Posterior vena cava (tissue), 2 donors: Measurements from ENCODE around the gene HMG20A. TPM values are rescaled to one million over a fixed set of nuclear protein-coding genes. Genes with fewer than 3 reads are reported as not detected.

Experiments used
- DNase-seq: peaks from one replicate; pipeline ENCODE4 v3.0.0-alpha.2; 2020; ENCODE audit warnings: low spot score
- intact Hi-C, 2 donors: fragments of 100-400 bp; cut with DNase I; formaldehyde crosslinking; loops; one replicate each; pipeline versions ENCODE4 v1.14.1 to v1.14.2; 2022 to 2023
- total RNA-seq, 2 donors: library from RNA; stranded (reverse); fragmentation: NEBNext Ultra II Directional; extraction: Animal tissue kit (Norgen Biotek cat#: 25700); gene quantifications; one replicate each; pipeline ENCODE4 v1.2.1, GENCODE V29; 2021
- donor health status: DM: yes; HTN: yes; CAD: no.
- donor health status: DM: yes; HTN: yes; CAD: no.

Gene HMG20A
- total RNA-seq, 2 donors from 2014 or later: 22.2 to 24.6 TPM

- peak; percentile 85 for DNase-seq
Measured at GRCh38 chr15:77507143-77507897, 86.6 kb downstream of the HMG20A start.

DNA sequence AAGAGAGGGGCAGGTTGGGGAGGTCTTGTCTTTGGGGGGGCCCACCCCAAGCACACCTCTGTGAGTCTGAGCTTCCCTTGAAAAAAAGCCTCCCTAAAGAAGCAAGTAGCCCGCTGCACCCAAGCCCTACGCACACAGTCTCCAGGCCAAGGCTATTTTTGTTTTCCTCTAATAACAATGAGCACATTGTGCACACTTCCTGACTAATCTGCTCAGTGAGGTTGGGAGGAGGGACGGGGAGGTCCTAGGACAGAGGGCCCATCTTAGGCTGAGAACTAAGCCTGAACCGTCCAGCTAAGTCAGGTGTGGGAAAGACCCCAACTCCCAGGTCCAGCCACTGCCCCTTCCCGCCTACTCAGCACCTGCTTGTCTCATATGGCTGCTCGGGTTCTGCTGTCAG is 87.2 kb downstream of the HMG20A start:
- DNase-seq: no peak
- intact Hi-C loops: no loop called here

More at GRCh38 chr15:77507143-77507897, 86.6 kb downstream of the HMG20A start:
- intact Hi-C loops: no loop called here

GRCh38 chr15:77508541-77509243 is 88.0 kb downstream of the HMG20A start:
- intact Hi-C loops: no loop called here
- DNase-seq: peak; percentile 89

DNA sequence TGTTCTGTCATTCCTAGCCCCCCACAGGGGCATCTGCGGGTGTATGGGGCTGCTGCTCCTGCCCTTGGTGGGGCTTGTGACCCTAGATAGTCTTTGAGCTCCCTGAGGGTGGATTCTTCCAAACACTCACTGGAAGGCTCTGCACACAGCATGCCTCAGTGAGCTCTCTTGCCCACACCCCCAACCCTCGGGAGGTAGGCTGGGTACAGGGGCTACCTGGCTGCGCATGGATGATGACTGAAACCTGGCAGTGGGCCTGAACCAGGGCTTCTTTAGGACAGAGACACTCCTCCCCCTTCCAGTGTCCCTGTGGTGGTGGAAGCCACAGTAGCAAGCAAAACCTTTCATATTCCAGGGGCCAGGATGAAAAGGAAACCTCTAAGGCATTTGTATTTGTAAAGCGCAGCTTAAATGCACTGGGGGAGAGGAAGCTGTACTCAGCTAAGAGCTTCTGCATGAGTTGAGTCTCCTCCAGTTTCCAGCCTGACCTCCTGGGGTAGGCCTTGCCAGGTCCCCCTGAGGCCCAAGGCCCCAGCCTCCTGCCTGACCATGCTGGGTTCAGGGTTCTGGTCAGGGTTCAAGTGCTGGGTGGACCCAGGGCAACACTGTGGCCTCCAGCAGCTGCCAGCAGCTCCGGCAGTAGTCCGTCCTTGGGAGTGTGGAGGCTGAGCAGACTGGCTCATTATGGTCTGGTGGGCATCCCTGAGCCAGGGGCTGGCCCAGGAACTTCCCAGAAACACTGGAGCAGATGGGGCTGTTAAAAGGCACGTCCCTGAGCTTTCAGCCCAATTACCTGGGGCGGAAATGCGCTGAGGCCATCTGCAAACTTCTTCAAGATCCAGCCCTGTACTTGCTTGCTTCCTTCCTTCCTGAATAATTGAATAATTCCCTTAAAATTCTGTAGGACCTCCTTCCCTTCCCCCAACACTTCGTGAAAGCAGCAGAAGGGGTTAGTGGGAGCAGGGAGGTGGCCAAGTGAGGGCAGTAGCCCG is 89.7 kb downstream of the HMG20A start:
- intact Hi-C loops: no loop called here
- no peak for DNase-seq

DNA sequence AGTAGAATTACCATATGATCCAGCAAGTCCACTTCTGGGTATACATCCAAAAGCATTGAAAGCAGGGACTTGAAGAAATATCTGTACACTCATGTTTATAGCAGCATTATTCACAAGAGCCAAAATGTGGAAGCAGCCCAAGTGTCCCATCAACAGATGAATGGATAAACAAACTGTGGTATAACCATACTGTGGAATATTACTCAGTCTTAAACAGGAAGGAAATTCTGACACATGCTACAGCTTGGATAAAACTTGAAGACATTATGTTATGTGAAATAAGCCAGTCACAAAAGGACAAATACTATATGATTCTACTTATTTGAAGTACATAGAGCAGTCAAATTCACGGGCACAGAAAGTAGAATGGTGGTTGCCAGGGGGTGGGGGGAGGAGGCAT is 91.2 kb downstream of the HMG20A start:
- DNase-seq: no peak
- intact Hi-C loops: no loop called here

DNA sequence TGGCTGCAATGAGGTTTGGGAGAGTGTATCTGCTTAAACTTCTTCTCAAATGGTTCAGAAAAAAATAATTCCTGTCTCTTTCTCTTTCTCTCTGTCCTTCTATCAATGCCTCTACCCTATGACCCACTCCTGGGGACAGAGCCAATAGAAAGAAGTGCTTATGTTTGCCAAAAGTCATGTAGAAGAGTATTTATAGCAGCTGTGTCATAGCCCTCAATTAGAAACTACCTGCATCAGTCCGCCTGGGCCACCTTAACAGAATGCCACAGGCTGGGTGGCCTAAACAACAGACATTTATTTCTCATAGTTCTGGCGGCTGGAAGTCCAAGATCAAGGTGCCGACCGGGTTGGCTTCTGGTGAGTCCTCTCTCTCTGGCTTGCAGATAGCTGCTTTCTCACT is 92.5 kb downstream of the HMG20A start:
- intact Hi-C loops: no loop called here
- DNase-seq: no peak

DNA sequence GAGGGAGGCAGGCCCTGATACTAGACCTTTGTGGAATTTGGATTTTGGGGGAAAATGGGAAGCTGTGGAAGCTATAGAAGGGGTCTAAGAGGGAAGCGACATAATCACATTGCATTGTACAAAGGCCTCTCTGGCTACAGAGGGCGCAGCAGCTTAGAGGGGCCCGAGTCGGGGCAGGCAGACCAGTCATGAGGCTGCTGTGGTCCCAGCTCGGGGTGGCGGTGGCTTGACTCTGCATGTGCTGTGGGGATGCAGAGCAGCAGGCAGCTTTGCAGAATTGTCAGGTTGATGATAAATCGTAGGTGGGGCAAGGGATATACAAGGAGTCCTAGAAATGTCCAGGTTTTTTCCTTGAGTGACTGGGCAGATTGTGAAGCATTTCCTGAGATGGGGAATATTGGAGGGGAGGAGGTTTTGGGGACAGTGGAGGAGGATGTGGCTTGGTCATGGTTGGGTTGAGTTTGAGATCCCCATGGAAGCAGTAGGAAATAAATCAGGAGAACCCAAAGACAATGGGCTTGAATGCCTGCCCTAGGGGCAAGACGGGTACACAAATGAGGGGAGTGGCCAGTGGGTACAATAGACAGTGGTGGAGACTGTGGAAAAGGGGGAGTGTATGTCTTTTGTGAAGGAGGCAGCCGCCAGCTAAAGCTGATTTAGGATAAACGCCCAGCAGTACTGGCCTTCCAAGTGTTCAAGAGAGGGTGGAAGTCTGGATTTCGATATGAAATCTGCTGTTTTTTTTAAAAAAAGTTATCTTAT is 94.1 kb downstream of the HMG20A start:
- intact Hi-C loops: no loop called here
- DNase-seq: no peak

- no peak for DNase-seq
- intact Hi-C loops: no loop called here
Measured at GRCh38 chr15:77515613-77516012, 94.9 kb downstream of the HMG20A start.

- intact Hi-C loops: no loop called here
- DNase-seq: peak; percentile 29
Measured at GRCh38 chr15:77516076-77516475, 95.4 kb downstream of the HMG20A start.

- intact Hi-C loops: no loop called here
- peak; percentile 66 for DNase-seq
Measured at GRCh38 chr15:77516786-77517185, 96.1 kb downstream of the HMG20A start.

DNA sequence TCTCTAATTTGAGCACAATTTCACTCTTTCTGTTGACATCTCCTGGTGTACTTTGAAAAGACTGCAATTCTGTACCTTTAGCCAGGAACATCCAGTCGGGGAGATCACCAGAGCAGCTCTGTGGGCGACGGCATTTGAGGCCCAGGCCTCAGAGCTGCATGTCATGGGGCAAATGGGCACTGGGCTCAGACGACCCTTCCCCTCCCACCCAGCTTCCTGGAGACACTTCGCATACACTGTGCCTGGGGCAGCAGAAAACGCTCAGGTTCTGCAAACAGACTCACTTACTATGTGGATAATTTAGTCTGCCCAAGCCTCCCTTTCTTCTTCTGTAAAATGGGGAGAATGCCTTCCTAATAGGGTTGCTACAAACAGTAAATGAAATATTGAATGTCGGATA is 96.9 kb downstream of the HMG20A start:
- DNase-seq: peak; percentile 20
- intact Hi-C loops: no loop called here

DNA sequence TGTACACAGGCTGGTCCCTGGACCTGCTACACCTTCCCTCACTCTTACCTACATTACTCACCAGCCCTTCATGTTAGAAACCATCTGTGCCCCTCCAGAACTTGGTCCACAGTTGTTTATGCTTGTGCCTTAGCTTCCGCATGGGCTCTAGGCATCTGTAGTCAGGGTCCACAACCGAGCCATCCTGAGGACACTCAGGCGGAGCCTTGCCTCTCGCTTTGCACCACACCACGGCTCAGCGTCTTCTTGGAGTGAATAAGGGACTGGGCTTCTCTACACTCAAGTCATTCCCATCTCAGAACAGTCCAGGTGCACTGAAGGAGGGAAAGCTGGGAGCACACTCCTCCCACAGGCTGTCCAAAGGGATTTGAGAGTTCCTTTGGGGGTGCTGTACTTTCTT is 97.8 kb downstream of the HMG20A start:
- no peak for DNase-seq
- intact Hi-C loops: no loop called here

- intact Hi-C loops: no loop called here
- DNase-seq: no peak
Measured at GRCh38 chr15:77519540-77519939, 98.9 kb downstream of the HMG20A start.

DNA sequence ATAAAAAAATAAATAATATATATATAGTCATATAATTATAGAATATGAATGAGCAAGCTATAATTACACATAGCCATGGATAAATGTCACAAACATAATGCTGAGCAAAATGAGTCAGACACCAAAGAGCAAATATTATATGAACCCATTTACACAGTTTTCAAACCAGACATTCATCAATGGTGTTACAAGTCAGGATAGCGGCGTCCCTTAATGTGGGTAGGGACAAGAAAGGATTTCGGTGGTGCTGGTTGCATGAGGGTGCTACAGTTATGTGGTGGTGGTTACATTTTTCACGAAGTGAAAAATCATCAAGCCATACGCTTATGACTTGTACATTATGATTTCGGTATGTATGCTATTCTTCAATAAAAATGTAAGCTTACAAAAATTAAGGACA is 100.5 kb downstream of the HMG20A start:
- intact Hi-C loops: no loop called here
- DNase-seq: no peak

DNA sequence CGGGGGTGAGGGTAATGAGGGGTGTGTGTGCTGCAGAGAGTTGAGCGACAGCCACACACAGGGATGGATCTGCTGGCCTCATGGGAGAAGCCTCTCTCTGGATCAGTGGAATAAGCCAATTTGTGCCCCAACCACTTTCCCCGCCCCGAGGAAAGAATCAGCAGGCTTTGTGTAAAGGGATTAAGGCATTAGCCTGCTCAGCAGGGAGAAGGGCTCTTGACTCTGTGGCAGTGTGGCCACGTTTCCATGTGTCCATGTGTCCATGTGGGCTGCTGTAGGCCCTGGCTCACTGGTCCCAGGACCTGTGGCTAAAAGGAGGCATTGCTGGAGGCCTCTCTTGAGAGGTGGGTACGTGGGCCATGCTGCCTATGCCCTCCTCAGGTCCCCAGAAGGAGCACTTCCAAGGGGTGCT is 104.7 kb downstream of the HMG20A start:
- intact Hi-C loops: no loop called here
- peak; percentile 58 for DNase-seq

DNA sequence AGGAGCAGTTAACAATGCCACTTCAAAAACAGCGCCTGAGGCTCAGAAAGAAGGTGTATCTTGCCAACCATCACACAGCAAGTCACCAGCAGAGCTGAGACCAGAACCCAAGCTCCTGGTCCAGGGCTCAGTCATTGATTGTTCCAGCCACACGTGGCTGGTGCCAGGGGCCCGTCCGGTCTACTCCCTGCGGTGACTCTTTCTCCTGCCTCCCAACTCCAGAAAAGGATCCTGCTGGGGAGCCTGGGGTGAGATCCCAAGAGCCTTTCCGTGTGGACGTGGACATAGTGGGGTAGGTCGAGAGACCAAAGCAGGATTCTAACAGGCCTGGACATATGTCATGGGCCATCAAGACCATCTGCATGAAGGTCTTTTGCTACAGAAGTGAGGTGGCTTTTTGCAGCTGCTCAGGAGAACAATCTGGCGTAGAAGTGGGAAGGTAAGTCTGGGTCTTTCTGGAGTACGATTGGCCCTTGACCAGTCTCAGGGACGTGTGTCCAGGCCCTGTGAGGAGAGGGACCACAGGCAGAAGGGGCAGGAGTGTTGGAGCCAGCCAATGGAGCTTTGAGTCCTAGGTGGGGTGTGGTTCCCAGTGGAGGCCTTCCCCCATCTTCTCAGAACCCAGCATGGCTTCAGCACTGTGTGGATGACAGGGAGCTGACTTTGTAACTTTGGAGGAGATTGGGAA is 105.4 kb downstream of the HMG20A start:
- intact Hi-C loops: no loop called here
- DNase-seq: peak; percentile 70

DNA sequence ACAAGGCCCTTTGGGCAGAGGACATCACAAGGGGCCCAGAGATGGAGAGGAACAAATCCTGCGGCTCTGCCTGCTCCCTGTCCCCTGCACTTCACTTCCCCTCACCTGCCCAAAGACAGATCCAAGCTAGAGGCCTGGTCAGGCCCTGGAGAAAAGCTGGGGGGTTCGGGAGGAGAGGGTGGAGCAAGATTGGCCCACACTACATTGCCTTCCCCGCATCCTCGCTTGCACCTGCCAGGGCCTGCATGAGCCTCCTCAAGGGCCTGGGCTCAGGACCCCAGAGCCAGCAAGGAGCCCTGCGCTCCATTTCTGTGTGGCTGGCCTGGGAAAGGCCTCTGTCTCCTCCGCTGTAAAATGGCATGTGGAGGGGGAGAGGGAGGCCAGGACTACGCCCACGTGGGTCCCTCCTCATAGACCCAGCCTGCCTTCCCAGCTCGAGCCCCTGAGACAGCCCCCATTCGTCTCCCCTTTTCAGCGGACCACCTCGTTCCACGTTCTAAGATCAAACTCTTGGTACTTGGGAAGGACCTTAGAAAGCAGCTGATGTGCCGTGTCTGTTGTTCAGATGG is 106.0 kb downstream of the HMG20A start:
- intact Hi-C loops: no loop called here
- peak; percentile 32 for DNase-seq

GRCh38 chr15:77527164-77527778 is 106.6 kb downstream of the HMG20A start:
- DNase-seq: peak; percentile 65
- intact Hi-C loops: no loop called here
